ENCODE measurements around the gene HSD11B1. TPM values are rescaled to one million over a fixed set of nuclear protein-coding genes. Genes with fewer than 3 reads are reported as not detected.

Gene HSD11B1
- total and polyA plus RNA-seq, 4 donors, result 0.09 to 488 (median 304) TPM

- WGBS, result 42% methylated on average over 6 of the region's 6 CpGs
- Histone ChIP-seq H3K27ac (ENCODE audit: low read depth in 1 of 2, low read length in 2 of 2) (peak overlapping the region; percentile 36 to 37), H3K27me3 (ENCODE audit: control insufficient read depth in 4 of 4, insufficient read depth in 4 of 4, low read length in 3 of 4) (no peaks in the 10 kb centered on the region), H3K9me3 (ENCODE audit: control insufficient read depth in 4 of 4, low read length in 3 of 4) (no peaks in the 10 kb centered on the region), H3K4me3 (ENCODE audit: low read depth in 1 of 3, low read length in 3 of 3) (no peak overlapping the region), H3K4me1 (ENCODE audit: control insufficient read depth in 4 of 4, insufficient read depth in 4 of 4, low read length in 3 of 4) (peaks cover 3 to 12% (median 9%) of the 10 kb centered on the region in 4 donors), H3K9ac (ENCODE audit: low read depth in 1 of 2, low read length in 2 of 2) (no peak overlapping the region), H3K36me3 (ENCODE audit: control insufficient read depth in 4 of 4, insufficient read depth in 3 of 4, low read depth in 1 of 4, low read length in 3 of 4) (no peaks in the 10 kb centered on the region)
- no peak for TF ChIP-seq FOXA2 (IDR thresholded peaks at IDR 0.05)
- TF ChIP-seq CTCF (IDR thresholded peaks at IDR 0.05; ENCODE audit: low read depth, low read length, missing input control), result no peak
- TF ChIP-seq SP1 (IDR thresholded peaks at IDR 0.05), result no peak
- no peak for TF ChIP-seq JUND (IDR thresholded peaks at IDR 0.05)
- TF ChIP-seq NR2F2 (IDR thresholded peaks at IDR 0.05), result no peak
- no peak for TF ChIP-seq FOXA1 (IDR thresholded peaks at IDR 0.05)
- no peak for TF ChIP-seq MAX (IDR thresholded peaks at IDR 0.05)
- no peak for TF ChIP-seq ZBTB33 (IDR thresholded peaks at IDR 0.05)
- DNase-seq (ENCODE audit: low spot score), result no peak
Observed at GRCh38 chr1:209749670-209750323, 45.2 kb downstream of the HSD11B1 start.

- Histone ChIP-seq H3K36me3 (ENCODE audit: control insufficient read depth in 4 of 4, insufficient read depth in 3 of 4, low read depth in 1 of 4, low read length in 3 of 4) (no peaks in the 10 kb centered on the region), H3K4me3 (ENCODE audit: low read depth in 1 of 3, low read length in 3 of 3) (no peak overlapping the region), H3K9me3 (ENCODE audit: control insufficient read depth in 4 of 4, low read length in 3 of 4) (no peaks in the 10 kb centered on the region), H3K9ac (ENCODE audit: low read depth in 1 of 2, low read length in 2 of 2) (no peak overlapping the region), H3K4me1 (ENCODE audit: control insufficient read depth in 4 of 4, insufficient read depth in 4 of 4, low read length in 3 of 4) (peaks cover 3 to 12% (median 9%) of the 10 kb centered on the region in 4 donors), H3K27me3 (ENCODE audit: control insufficient read depth in 4 of 4, insufficient read depth in 4 of 4, low read length in 3 of 4) (no peaks in the 10 kb centered on the region), H3K27ac (ENCODE audit: low read depth in 1 of 2, low read length in 2 of 2) (no peak overlapping the region)
- TF ChIP-seq MAX (IDR thresholded peaks at IDR 0.05) (no peak), YY1 (IDR thresholded peaks at IDR 0.05) (no peak), TAF1 (conservative IDR thresholded peaks at IDR 0.05) (no peak), GABPA (IDR thresholded peaks at IDR 0.05 in 1 of 2, conservative IDR thresholded peaks at IDR 0.05 in 1 of 2) (no peak)
- 75% methylated on average over 5 of the region's 5 CpGs for WGBS
- no peak for DNase-seq (ENCODE audit: low spot score)
Observed at GRCh38 chr1:209751627-209752231, 47.1 kb downstream of the HSD11B1 start.

GRCh38 chr1:209752890-209753289 lies 48.2 kb downstream of the HSD11B1 start:
- 93% methylated on average over 3 of the region's 3 CpGs for WGBS
- no peak overlapping the region for H3K9ac ChIP-seq (ENCODE audit: low read depth in 1 of 2, low read length in 2 of 2)
- H3K9me3 ChIP-seq (ENCODE audit: control insufficient read depth in 4 of 4, low read length in 3 of 4), result no peaks in the 10 kb centered on the region
- no peaks in the 10 kb centered on the region for H3K36me3 ChIP-seq (ENCODE audit: control insufficient read depth in 4 of 4, insufficient read depth in 3 of 4, low read depth in 1 of 4, low read length in 3 of 4)
- H3K27me3 ChIP-seq (ENCODE audit: control insufficient read depth in 4 of 4, insufficient read depth in 4 of 4, low read length in 3 of 4), result no peaks in the 10 kb centered on the region
- H3K27ac ChIP-seq (ENCODE audit: low read depth in 1 of 2, low read length in 2 of 2), result no peak overlapping the region
- peaks cover 0 to 8% (median 6%) of the 10 kb centered on the region in 4 donors for H3K4me1 ChIP-seq (ENCODE audit: control insufficient read depth in 4 of 4, insufficient read depth in 4 of 4, low read length in 3 of 4)
- DNase-seq (ENCODE audit: low spot score), result no peak
- H3K4me3 ChIP-seq (ENCODE audit: low read depth in 1 of 3, low read length in 3 of 3), result no peak overlapping the region
- TF ChIP-seq RXRA (IDR thresholded peaks at IDR 0.05) (no peak), HNF4A (conservative IDR thresholded peaks at IDR 0.05) (no peak), EGR1 (IDR thresholded peaks at IDR 0.05; ENCODE audit: low read depth in 2 of 2) (no peak), RAD21 (IDR thresholded peaks at IDR 0.05) (no peak), CTCF (IDR thresholded peaks at IDR 0.05; ENCODE audit: low read depth, low read length, missing input control) (no peak), ATF3 (IDR thresholded peaks at IDR 0.05) (no peak), GABPA (IDR thresholded peaks at IDR 0.05 in 1 of 2, conservative IDR thresholded peaks at IDR 0.05 in 1 of 2) (no peak), ZBTB33 (IDR thresholded peaks at IDR 0.05) (no peak)

Measured in liver (tissue), 9 donors.